ENCODE results near the gene SCAMP5. TPM values are rescaled to one million over a fixed set of nuclear protein-coding genes. Genes with fewer than 3 reads are reported as not detected.

The SCAMP5 gene
- total and polyA plus RNA-seq, 2 of the 4 experiments (the other 2 are of a cell fraction): 0.36 to 1.6 TPM

GRCh38 chr15:75051191-75051608 lies 55.8 kb downstream of the SCAMP5 start:
- H2AK9ac ChIP-seq (replicated peaks; ENCODE audit: low read depth, low read length, poor library complexity): no peak overlapping the region
- ATAC-seq (ENCODE audit: low read depth) (no peak), DNase-seq (no peak)
- no peaks in the 10 kb centered on the region; the same call in 1 of the 2 replicates for H3K36me3 ChIP-seq (ENCODE audit: control insufficient read depth, insufficient read depth, low read length)
- H4K91ac ChIP-seq (ENCODE audit: insufficient read depth, low read depth, low read length): no peak overlapping the region
- peaks cover 0 to 9% of the 10 kb centered on the region in 2 experiments; a peak in 2 of 4 replicates for H3K79me1 ChIP-seq (ENCODE audit: low read depth in 1 of 2, low read length in 2 of 2)
- intact Hi-C loops (cut with micrococcal nuclease): no loop called here
- no peaks in the 10 kb centered on the region for H3K9me3 ChIP-seq (ENCODE audit: control insufficient read depth, insufficient read depth, low read length)
- H2AFZ ChIP-seq (replicated peaks; ENCODE audit: low read length, poor library complexity): no peak overlapping the region
- H2BK15ac ChIP-seq (ENCODE audit: low read depth, low read length): no peak overlapping the region
- peaks cover 9% of the 10 kb centered on the region; the same call in 1 of the 2 replicates for H3K9me1 ChIP-seq (ENCODE audit: insufficient read depth, low read length)
- no TSS peak for BruUV-seq (replicated peaks)
- no peak overlapping the region for H2BK120ac ChIP-seq (ENCODE audit: low read depth, low read length)
- no peak overlapping the region for H3K4me3 ChIP-seq (ENCODE audit: insufficient read depth, low read depth, low read length)
- no peaks in the 10 kb centered on the region for H3K27me3 ChIP-seq (ENCODE audit: control insufficient read depth, insufficient read depth, low read length)
- ChIA-PET CTCF (no interaction called here), POLR2A (ENCODE audit: unreplicated experiment) (no interaction called here)
- H3K14ac ChIP-seq (replicated peaks; ENCODE audit: low read depth, low read length): no peak overlapping the region
- no peak overlapping the region for H2AK5ac ChIP-seq (ENCODE audit: low read depth, low read length)
- WGBS, 2 experiments (ENCODE audit: extremely low coverage in 2 of 2, insufficient read length in 1 of 2): no CpG with 5 or more reads among the region's 6 CpGs
- H3K27ac ChIP-seq (ENCODE audit: insufficient read depth, low read length): no peak overlapping the region
- peaks cover 11% of the 10 kb centered on the region for H3K4me1 ChIP-seq (ENCODE audit: control insufficient read depth, insufficient read depth, low read length)
- no peak overlapping the region for H3K9ac ChIP-seq (ENCODE audit: low read depth, low read length)
- no peak overlapping the region for H3K56ac ChIP-seq (ENCODE audit: extremely low read depth, insufficient read depth, low read length)
- H4K5ac ChIP-seq (ENCODE audit: low read depth, low read length): no peak overlapping the region
- no peak overlapping the region for H3K4ac ChIP-seq (ENCODE audit: low read depth, low read length)
- dilution Hi-C loops (cut with HindIII; ENCODE audit: low sequenced_read_pairs, unreplicated experiment): no loop called here
- H4K8ac ChIP-seq (ENCODE audit: low read depth in 2 of 2, low read length in 2 of 2): no peak overlapping the region
- TF ChIP-seq, protein P1, sequence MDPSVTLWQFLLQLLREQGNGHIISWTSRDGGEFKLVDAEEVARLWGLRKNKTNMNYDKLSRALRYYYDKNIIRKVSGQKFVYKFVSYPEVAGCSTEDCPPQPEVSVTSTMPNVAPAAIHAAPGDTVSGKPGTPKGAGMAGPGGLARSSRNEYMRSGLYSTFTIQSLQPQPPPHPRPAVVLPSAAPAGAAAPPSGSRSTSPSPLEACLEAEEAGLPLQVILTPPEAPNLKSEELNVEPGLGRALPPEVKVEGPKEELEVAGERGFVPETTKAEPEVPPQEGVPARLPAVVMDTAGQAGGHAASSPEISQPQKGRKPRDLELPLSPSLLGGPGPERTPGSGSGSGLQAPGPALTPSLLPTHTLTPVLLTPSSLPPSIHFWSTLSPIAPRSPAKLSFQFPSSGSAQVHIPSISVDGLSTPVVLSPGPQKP (IDR thresholded peaks at IDR 0.05; ENCODE audit: borderline replicate concordance, low read depth, low read length): no peak
- no peak for TF ChIP-seq MAFK (IDR thresholded peaks at IDR 0.05; ENCODE audit: low read depth, low read length)
- no peak for TF ChIP-seq POLR2A (IDR thresholded peaks at IDR 0.05; ENCODE audit: low read depth, low read length)
- TF ChIP-seq RCOR1 (IDR thresholded peaks at IDR 0.05; ENCODE audit: insufficient replicate concordance, low read length): no peak
- no peak for TF ChIP-seq FOS (IDR thresholded peaks at IDR 0.05; ENCODE audit: low read depth, low read length)
- TF ChIP-seq CTCF (conservative IDR thresholded peaks at IDR 0.05; ENCODE audit: low read depth, low read length): no peak
- TF ChIP-seq CHD1 (IDR thresholded peaks at IDR 0.05; ENCODE audit: low read depth, low read length): no peak
- TF ChIP-seq USF2 (IDR thresholded peaks at IDR 0.05; ENCODE audit: low read depth, low read length): no peak
- TF ChIP-seq RFX5 (IDR thresholded peaks at IDR 0.05; ENCODE audit: low read depth, low read length): no peak
- TF ChIP-seq MXI1 (IDR thresholded peaks at IDR 0.05; ENCODE audit: borderline replicate concordance, low read depth, low read length): no peak
- no peak for TF ChIP-seq NFE2L2 (IDR thresholded peaks at IDR 0.05; ENCODE audit: low read depth, low read length)
- TF ChIP-seq RAD21 (IDR thresholded peaks at IDR 0.05; ENCODE audit: low read length): no peak
- no peak for TF ChIP-seq SMC3 (IDR thresholded peaks at IDR 0.05; ENCODE audit: low read depth, low read length)
- TF ChIP-seq MAZ (IDR thresholded peaks at IDR 0.05; ENCODE audit: borderline replicate concordance, low read depth, low read length): no peak
- TF ChIP-seq CEBPB (IDR thresholded peaks at IDR 0.05; ENCODE audit: low read depth, low read length): no peak
- H3K4me2 ChIP-seq (ENCODE audit: low read depth, low read length): no peak overlapping the region
- no peak overlapping the region for H3K23ac ChIP-seq (ENCODE audit: low read depth, low read length)
- no peak overlapping the region for H3K18ac ChIP-seq (ENCODE audit: low read depth, low read length)
- no peaks in the 10 kb centered on the region; the same call in 1 of the 2 replicates for H4K20me1 ChIP-seq (ENCODE audit: insufficient read depth, low read length)
- H2BK5ac ChIP-seq (ENCODE audit: low read depth, low read length, poor library complexity, severe bottlenecking): no peak overlapping the region
- in situ Hi-C loops (cut with MboI; ENCODE audit: low sequenced_read_pairs): no loop called here
- no peak overlapping the region for H2BK20ac ChIP-seq (ENCODE audit: low read depth, low read length)
